Measurements from ENCODE around the gene ZNF660.
"Not testable (repeated sequence)": the region's sequence is repeated elsewhere in the genome, so short reads cannot be mapped to it uniquely, and the experiment has no call there.

The ZNF660 gene

DNA sequence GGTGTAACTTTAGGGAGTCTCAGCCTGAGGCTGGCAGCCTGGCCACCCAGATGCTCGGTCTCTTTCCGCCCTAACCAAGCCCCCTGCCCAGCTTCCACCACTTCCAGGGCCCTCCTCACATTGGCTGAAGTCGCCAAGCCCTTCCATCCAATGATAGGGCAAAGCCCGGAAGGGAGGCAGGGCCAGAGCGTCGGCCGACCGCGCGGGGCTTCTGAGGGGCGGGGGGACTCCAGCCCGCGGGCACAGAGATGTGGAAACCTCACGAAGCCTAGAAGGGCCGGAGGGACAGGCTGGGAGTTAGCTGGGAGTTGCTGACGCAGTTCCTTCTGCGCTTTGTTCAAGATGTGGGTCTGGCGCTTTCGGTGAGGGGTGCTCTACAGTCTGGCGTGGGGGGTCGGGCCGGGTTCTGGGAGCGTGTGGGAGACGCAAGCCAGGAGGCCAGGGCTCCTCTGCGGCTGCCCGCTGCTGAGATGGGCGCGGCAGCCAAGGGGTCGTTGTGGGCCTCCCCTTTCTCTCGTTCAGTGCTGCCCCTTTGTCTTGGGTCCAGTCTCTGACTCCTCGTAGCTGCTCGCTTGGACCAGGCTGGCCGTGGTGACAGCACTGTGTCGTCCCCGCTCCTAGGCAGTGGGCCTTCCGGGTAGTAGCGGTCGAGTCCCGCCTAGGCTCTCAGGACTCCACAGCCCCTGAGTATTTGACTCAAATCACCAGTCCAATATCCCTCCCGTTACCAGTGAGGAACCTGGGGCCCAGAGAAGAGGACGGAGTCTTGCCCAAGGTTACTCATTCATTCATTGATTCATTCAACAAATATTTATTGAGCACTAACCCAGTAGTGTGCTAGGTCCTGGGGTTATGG is at the start of gene ZNF660:
ZNF660 (plus strand) TSS at position 319 of the 856 bp plus-strand sequence. CDS start 9,230 bp downstream, outside the sequence.
- FAIRE-seq, result peak; percentile 85

DNA sequence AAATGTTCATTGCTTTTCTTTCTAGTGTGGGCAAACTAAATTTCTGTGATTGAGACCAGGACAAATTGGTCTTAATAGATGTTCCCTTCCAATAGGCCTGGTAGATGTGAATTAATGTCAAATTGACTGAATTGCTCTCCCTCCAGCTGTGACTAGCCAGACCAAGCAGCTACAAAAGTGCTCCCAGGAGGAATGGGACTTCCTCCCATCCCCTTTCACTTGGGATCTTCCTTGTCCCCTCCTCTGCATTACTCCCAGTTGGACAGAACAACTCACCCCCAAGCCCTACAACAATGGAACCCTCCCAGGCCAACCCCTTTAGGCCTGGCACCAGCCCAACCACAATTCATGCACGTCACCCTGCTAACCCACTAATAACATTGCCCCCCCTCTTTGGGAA is 49.4 kb upstream of the ZNF660 start:
- no peak for FAIRE-seq

DNA sequence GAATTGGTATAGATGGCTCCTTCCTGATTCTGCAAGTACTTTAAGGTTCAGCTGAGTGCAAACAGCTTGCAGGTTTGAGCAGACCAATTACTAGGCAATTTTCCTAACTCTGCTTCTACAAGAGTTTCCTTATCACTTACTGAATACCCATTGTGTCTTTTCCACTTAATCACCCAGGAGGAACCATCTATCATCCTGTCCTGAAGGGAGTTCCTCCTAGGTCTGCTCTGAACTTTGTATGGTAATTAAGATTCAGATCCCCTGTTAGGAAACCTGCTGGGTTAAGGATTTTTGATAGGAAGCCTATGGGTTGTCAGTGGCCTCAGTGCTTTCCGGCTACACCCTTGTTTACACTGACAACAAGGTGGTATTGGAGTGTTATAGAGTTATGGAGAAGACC is 40.0 kb upstream of the ZNF660 start:
- not testable (repeated sequence) for FAIRE-seq

DNA sequence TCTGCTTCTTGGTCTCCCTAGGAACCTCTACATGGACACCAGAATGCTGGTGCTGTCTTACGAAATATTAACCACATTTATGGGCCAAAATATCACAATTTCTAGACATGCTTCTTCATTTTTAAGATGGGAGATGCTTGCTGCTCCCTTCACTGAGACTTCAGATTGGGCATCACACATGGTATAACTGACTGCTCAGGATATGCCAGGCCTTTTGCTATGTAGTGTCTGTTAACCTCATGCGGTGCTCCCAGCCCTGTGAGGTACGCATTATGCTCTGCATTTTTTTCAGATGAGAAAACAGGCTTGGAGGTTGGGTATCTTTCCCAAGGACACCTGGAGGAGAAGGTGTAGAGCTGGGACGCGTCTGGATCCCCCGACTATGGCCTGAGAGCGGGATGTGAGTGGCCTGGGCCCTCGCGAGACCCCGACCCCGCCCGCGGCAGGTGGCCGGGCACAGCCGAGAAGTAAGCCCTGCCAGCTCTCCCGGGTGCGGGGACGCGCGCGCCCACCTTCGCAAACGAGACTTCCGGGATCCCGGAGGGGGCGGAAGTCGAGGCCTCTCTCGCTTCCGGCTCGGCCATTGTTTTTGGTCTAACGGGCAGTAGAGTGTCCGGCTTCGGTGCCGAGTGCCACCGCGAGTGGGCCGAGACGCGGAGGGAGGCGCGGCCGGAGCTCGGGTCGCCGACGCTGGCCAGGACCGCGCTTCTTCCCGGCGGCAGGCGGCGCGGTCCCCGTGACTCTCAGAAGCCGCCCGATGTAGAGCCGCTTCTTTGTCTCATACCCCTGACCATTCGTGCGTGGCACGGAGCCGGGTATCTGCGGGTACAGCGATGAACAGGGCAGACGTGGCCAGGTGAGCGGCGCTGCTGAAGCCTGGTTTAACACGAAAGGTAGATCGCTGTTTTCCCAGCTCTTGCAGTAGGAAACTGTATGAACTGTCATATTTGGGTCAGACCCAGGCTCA is 29.9 kb upstream of the ZNF660 start, which contains the start of gene ZKSCAN7:
ZKSCAN7 (plus strand) TSS at position 568 of the 967 bp plus-strand sequence. CDS start 1,855 bp downstream, outside the sequence.
- FAIRE-seq, result no peak

DNA sequence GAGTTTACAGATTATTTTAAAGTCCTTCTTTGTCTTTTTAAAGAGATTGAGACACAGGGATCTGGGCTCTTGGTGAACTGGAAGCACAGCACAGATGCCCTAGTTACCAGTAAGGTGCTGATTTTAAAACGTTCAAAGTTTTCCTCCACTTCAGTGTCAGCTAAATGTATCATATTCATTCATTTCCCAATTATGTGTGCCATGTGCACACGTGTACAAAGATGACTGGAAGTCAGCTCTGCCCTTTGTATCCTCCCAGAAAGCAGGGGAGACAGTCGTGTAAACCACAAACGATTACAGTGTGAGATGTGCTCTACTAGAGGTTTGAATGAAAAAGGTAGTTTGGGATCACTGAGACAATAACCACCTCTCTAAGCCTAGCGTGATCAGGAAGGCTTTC is 29.0 kb upstream of the ZNF660 start:
- FAIRE-seq, result no peak

DNA sequence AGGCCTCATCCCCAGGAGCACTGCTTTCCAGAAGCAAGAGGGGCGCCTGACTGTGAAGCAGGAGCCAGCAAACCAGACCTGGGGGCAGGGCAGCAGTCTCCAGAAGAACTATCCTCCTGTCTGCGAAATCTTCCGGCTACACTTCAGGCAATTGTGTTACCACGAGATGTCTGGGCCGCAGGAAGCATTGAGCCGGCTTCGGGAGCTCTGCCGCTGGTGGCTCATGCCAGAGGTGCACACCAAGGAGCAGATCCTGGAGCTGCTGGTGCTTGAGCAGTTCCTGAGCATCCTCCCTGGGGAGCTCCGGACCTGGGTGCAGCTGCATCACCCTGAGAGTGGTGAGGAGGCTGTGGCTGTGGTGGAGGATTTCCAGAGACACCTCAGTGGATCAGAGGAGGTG is 27.7 kb upstream of the ZNF660 start:
- no peak for FAIRE-seq

DNA sequence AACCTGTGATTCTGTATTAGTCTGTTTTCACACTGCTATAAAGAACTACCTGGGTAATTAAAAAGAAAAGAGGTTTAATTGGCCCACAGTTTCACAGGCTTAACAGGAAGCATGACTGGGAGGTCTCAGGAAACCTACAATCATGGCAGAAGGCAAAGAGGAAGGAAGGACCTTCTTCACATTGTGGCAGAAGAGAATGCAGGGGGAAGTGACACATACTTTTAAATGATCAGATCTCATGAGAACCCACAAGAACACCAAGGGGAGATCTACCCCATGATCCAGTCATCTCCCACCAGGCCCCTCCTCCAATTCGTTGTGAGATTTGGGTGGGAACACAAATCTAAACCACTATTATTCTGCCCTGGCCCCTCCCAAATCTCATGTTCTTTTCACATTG is 23.7 kb upstream of the ZNF660 start:
- FAIRE-seq, result no peak

DNA sequence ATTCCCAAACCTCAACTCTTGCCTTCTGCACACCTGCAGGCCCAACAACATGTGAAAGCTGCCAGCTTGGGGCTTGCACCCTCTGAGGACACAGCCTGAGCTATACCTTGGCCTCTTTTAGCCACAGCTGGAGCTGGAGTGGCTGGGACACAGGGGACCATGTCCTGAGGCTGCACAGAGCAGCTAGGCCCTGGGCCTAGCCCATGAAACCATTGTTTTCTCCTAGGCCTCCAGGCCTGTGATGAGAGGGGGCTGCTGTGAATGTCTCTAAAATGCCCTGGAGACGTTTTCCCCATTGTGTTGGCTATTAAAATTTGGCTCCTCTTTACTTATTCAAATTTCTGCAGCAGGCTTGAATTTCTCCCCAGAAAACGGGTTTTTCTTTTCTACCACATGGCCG is 22.6 kb upstream of the ZNF660 start:
- FAIRE-seq, result no peak

DNA sequence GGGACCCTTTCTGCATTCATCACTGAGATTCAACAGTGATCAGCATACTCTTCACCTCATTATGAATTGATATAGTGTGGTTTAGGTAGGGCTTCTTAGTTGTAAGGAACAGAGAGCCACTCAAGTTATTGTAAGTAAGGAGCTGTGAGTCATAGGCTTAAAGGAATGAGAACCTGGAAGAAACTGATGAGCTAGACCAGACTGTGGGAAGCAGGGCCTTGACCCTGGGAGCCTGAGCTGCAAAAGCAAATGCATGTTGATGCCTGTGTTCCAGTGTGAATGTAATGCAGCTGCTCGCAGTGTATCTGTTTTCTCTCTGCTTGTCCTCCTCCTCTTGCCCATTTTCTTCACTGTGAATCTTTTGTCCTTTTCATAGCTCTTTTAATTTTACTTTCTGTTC is 16.2 kb upstream of the ZNF660 start:
- FAIRE-seq, result no peak

DNA sequence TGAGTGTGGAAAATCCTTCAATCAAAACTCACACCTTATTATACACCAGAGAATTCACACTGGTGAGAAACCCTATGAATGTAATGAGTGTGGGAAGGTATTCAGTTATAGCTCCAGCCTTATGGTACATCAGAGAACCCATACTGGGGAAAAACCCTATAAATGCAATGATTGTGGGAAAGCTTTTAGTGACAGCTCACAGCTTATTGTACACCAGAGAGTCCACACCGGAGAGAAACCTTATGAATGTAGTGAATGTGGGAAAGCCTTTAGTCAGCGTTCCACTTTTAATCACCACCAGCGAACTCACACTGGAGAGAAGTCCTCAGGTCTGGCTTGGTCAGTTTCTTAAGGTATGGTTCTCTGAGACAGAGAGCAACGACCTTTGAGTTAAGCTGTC is 13.7 kb upstream of the ZNF660 start:
- FAIRE-seq, result no peak

DNA sequence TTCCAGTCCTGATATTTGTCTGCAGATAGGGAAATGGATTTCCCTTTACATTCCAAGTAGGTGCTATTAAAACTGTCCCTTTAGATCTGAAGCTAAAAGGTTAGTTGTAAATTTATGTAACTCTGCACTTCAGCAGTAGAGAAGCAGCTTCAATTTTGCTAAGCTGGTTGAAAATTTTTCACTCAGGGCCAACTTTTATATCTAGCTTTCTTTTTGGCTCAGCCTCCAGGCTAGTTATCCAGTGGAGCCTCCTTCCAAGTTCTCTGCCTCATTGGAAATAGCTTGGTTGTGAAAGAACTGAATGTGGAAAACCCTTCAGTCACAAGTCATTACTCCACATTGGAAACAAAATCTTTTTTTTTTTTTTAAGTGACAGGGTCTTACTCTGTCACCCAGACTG is 8.2 kb upstream of the ZNF660 start:
- FAIRE-seq, result no peak

DNA sequence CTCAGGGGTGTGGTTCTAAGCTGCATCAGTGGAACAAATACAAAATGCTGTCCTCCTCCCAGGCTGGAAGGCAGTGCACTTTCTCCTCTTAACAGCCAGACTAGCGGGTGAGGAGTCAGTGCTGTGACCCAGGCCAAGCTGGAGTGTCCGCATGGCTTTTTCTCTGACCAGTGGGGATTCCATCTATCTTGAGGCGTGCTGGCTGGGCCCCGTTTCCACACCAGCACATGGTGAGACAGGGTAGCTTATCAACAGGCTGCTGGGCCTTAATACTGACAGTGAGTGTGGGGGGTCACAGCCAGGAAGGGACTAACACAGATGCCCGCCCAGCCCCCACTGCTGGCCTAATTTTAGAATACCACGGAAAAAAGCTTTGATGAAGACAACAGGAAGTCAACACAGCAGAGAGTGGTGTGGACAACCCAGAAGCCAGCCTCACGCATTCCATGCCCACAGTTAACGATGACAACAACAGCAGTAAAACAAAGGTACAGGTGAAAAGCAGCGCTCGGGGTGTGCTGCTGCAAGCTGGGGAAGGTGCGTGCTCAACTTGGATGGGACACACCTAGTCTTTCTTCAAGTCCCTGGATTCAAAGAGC is 7.3 kb upstream of the ZNF660 start:
- FAIRE-seq, result not testable (repeated sequence)

DNA sequence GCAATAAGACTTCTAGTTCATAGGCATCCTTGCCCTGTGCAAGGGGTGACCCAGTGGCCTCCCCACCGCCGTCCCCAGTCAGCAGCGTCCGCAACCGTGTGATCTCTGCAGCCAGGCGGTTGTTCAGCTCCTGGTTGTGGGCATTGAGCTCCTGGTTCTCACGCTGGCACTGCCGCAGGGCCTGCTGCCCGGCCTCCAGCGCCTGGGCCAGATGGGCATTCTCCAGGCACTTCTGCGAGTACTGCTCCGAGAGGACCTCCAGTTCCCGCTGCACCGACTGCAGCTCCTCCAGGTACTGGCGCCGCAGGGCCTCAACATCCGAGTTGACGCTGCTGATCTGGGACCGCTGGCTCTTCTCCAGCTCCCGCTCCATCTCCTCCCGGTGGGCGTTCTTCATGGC is 6.4 kb upstream of the ZNF660 start:
- FAIRE-seq, result not testable (repeated sequence)

DNA sequence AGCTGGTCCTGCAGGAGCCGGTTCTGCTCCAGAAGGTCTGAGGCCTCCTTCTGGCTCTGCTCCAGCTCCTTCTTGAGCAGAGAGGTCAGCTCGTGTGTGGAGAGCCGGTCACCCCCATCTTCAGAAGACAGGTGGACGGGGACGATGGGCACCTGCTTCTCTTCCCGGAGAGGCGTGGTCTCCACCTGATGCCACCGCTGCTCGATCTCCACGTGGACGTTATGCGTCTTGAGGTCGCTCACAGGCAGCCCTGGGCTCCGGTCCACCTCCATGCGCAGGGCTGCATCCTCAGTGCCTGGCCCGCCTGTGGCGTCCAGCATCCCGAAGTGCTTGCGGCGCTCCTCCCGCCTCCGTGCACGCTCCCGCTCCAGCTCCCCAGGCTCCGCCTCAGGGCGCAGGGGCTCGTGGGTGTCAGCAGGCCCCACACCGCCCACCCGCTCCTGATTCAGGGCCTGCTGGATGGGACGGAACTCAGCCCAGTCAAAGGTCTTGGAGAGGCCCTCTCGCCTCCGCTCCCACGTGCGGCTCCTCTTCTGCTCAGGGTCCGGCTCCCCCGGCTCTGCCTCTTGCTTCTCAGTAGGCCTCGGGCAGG is 5.7 kb upstream of the ZNF660 start:
- not testable (repeated sequence) for FAIRE-seq

DNA sequence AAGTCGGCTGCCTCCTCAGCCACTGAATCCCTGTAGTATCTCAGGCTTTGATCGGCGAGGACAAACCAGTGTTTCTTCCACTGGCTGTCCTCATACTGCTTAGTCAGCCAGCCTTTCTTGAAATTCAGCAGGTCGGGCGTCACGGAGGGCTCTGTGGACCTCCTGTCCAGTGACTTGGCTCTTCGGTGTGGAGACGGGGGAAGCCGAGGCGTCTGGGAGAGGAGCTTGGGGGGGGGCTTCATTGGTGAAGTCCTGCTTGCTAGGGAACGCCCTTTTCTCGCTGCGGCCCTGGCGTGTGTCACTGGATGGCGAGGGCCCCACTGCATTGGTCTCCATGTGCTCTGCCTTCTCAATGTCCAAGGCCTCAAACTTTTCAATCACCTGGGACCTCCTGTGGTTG is 5.0 kb upstream of the ZNF660 start:
- not testable (repeated sequence) for FAIRE-seq

DNA sequence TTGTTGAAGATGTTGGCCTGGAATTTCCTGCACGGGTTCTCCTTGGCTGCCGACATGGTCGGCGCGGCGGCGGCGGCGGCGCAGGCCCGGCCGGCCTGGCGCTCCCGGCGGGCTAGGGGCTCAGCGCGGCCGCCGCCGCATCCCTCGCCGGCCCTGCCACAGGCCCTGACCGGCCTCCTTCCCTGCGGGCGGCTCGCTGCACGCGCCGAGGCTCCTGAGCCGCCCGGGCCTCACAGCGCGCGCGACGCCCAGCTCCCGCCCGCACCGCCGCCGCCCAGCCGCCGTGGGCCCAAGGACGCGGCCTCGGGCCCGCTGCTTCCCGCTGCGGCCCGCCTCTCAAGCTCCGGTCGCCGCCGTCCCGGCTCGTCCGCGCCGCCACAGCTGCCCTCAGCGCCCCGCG is 3.8 kb upstream of the ZNF660 start:
- FAIRE-seq, result not testable (repeated sequence)

DNA sequence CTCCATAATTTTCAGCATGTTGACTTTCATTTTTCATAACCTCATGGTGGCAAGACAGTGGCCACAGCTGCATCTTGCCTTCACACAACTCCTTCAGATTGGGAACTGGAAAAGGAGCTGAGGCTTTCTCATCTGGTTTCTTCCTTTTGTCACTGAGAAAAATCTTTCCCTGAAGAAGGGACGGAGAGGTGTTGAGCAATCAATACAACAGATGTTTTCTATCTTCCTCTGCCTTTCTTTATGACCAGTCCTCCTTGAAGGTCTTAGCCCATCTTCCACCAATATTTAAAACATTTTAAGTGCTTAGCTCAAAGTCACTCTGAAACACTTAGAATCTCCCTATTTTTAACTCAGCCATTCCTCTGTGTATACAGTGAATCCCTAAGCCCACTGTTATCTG is 11.9 kb downstream of the ZNF660 start:
- FAIRE-seq, result no peak

DNA sequence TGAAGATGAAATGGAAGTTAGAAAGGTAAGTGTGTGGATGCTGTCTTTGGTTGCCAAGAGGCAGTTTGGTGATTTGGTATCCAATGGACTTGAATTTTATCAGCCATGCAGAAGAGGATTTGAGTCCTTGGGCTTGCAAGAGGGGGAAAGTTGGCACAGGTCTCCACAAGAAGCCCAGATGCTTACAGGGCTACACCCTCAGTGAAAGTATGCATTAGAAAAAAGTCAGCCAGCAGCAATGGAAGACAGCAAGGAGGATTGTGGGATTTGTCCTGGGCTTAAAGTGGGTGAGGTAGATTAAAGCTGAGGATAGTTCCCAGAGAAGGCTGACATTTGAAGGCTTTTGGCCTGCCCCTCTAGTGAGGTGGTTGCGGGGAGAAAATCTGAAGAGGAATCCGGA is 17.0 kb downstream of the ZNF660 start:
- no peak for FAIRE-seq

DNA sequence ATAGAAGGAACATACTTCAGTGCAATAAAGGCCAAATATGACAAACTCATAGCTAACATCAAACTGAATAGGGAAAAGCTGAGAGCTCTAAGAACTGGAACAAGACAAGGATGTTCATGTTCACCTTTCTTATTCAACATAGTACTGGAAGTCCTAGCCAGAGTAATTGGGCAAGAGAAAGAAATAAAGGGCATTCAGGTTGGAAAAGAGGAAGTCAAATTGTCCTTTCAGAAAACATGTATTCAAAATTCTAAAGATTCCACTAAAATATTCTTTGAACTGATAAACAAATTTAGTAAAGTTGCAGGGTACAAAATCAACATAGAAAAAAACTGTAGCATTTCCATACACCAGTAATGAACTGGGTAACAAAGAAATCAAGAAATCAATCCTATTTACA is 27.9 kb downstream of the ZNF660 start:
- FAIRE-seq, result no peak

DNA sequence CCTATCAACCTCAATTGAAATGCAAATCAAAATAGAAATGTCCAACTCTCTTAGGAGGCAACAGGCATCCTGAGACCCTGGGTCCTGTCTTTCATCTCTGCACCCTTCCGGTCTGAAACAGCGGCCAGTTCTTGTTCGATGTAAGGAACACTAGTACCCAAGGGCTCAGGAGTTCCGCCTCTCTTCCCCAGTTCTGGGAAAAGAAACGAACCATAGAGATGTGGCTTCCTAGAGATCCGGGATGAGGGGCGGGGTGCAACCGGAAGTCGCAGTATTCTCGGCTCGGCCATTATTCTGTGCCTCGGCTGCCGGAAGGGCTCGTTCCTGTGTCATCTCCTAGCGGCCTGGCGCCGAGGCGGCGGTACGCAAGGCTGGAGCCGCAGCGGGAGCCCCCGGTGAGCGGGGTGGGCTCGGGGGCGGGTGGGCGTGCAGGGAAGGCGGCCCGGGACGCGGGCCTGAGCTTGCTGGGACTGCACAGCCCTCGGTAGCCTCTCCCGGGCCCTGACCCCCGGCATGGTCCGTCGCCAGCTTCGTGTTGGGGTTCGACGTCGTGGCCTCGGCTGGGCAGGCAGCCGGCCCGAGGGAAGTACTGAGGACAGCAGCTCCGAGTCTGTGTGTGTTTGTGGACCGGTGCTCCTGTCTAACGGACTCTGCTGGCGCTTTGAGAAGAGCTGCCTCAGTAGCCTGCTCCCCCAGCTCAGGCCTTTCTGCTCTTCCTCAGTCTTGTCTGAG is 40.2 kb downstream of the ZNF660 start, which contains the start of gene ZNF197:
ZNF197 (plus strand) TSS at position 288 of the 732 bp plus-strand sequence. CDS start 4,119 bp downstream, outside the sequence.
- no peak for FAIRE-seq

DNA sequence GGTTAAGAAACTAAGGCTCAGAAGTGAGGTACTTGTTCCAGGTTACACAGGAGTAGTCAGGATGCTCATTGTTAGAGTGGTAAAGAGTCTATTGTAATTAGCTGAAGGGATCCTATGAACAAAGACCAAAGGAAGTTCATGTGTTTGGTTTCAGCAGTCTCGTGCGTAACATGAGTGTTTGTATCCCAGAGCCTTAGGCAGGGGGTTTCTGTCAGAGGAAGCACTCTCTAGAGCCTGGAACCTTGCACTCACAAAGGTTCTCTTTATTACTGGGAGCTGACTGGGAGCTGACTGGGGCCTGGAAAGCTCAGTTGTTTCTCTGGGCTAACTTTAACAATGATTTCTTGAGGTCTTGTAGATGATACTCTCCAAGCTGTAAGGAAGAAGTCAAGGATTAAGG is 44.0 kb downstream of the ZNF660 start:
- no peak for FAIRE-seq

DNA sequence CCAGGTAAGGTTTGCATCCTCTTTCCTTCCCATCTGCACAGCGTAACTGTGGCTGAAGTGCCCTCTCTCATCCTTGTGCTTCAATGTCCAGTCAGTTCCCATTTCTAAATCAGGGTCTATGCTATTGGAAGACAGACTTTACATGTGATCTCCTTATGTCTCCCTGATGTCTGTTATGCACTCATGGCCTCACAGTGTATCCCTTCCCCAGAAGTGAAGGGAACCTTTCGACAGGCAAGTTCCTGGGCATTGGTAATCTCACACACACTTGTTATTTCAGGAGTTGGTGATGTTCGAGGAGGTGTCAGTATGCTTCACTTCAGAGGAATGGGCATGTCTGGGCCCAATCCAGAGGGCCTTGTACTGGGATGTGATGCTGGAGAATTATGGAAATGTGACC is 47.4 kb downstream of the ZNF660 start:
- FAIRE-seq, result no peak

Measured in endometrium (tissue), 2 donors.